OCI-LY1 (cell line): ENCODE results near the gene PIP4K2A.

Experiments used
- H2AFZ ChIP-seq: fragments of 200-600 bp; sonication (generic), shearing (Covaris generic); 2 replicates; pipeline ENCODE4 v1.6.0; 2014; ENCODE audit warnings: antibody characterized with exemption, mild to moderate bottlenecking, low read length
- H3F3A ChIP-seq: fragments of 200-600 bp; sonication (generic), shearing (Covaris generic); 2 replicates; pipeline ENCODE4 v1.6.0; 2014; ENCODE audit warnings: mild to moderate bottlenecking, antibody characterized with exemption, low read length, moderate library complexity; ENCODE audit not compliant: insufficient read depth
- H3K27ac ChIP-seq: fragments of 200-600 bp; sonication (generic); 2 replicates; pipeline ENCODE4 v1.5.1; 2014; ENCODE audit warnings: low read length, mixed run types, mild to moderate bottlenecking, low read depth; ENCODE audit not compliant: poor library complexity, severe bottlenecking
- H3K27me3 ChIP-seq: fragments of 200-600 bp; sonication (generic); 2 replicates; pipeline ENCODE4 v1.6.0; 2014; ENCODE audit warnings: antibody characterized with exemption, mild to moderate bottlenecking, low read length, moderate library complexity; ENCODE audit not compliant: insufficient read depth
- H3K36me3 ChIP-seq: fragments of 200-600 bp; sonication (generic); 2 replicates; pipeline ENCODE4 v1.6.1; 2014; ENCODE audit warnings: mild to moderate bottlenecking, antibody characterized with exemption, low read length, moderate library complexity, mixed read lengths; ENCODE audit not compliant: insufficient read depth
- H3K4me1 ChIP-seq: fragments of 200-600 bp; sonication (generic); 2 replicates; pipeline ENCODE4 v1.5.1; 2014; ENCODE audit warnings: mild to moderate bottlenecking, low read length, moderate library complexity; ENCODE audit not compliant: insufficient read depth, severe bottlenecking
- H3K4me2 ChIP-seq: fragments of 200-600 bp; sonication (generic), shearing (Covaris generic); 2 replicates; pipeline ENCODE4 v1.6.1; 2014; ENCODE audit warnings: low read length
- H3K4me3 ChIP-seq: fragments of 200-600 bp; sonication (generic); 2 replicates; pipeline ENCODE4 v1.5.1; 2014; ENCODE audit warnings: low read length, low read depth, mild to moderate bottlenecking, mixed read lengths; ENCODE audit not compliant: poor library complexity, severe bottlenecking
- H3K79me2 ChIP-seq: fragments of 200-600 bp; shearing (Covaris generic); 2 replicates; pipeline ENCODE4 v1.6.1; 2016; ENCODE audit warnings: mixed run types, low read length, mixed read lengths; ENCODE audit not compliant: insufficient read depth
- H3K9ac ChIP-seq: fragments of 200-600 bp; sonication (generic), shearing (Covaris generic); 2 replicates; pipeline ENCODE4 v1.6.1; 2014; ENCODE audit warnings: mild to moderate bottlenecking, low read length, mixed read lengths
- H3K9me2 ChIP-seq: fragments of 200-600 bp; sonication (generic), shearing (Covaris generic); 2 replicates; pipeline ENCODE4 v1.6.1; 2014; ENCODE audit warnings: low read depth, mild to moderate bottlenecking, low read length, mixed read lengths
- H3K9me3 ChIP-seq: fragments of 200-600 bp; shearing (Covaris generic); 2 replicates; pipeline ENCODE4 v1.6.1; 2014; ENCODE audit warnings: low read length, mixed read lengths
- H4K20me1 ChIP-seq: fragments of 200-600 bp; sonication (generic), shearing (Covaris generic); 2 replicates; pipeline ENCODE4 v1.6.0; 2016; ENCODE audit warnings: mild to moderate bottlenecking, low read length; ENCODE audit not compliant: insufficient read depth
- CTCF ChIP-seq: fragments of 200-600 bp; sonication (generic), shearing (Covaris generic); IDR thresholded peaks from 2 replicates; pipeline ENCODE4 v1.5.1; 2017; ENCODE audit warnings: mild to moderate bottlenecking, antibody characterized with exemption, low read length, moderate library complexity, mixed read lengths
- EZH2 ChIP-seq: fragments of 200-600 bp; sonication (generic), shearing (Covaris generic); IDR thresholded peaks from 2 replicates; pipeline ENCODE4 v1.8.0; 2017; ENCODE audit warnings: borderline replicate concordance, mixed run types, mild to moderate bottlenecking, antibody characterized with exemption, low read length, moderate library complexity, mixed read lengths

The PIP4K2A gene

GRCh38 chr10:22598478-22598877 lies 115.9 kb downstream of the PIP4K2A start:
- no peaks in the 10 kb centered on the region for H3F3A ChIP-seq
- H4K20me1 ChIP-seq, result no peaks in the 10 kb centered on the region
- peaks cover 10% of the 10 kb centered on the region for H3K4me1 ChIP-seq
- H2AFZ ChIP-seq, result no peak overlapping the region
- H3K4me3 ChIP-seq, result no peak overlapping the region
- H3K36me3 ChIP-seq, result no peaks in the 10 kb centered on the region
- no peaks in the 10 kb centered on the region for H3K27me3 ChIP-seq
- H3K9ac ChIP-seq, result no peak overlapping the region
- H3K9me3 ChIP-seq, result no peaks in the 10 kb centered on the region
- no peak for TF ChIP-seq EZH2
- no peak for TF ChIP-seq CTCF
- no peaks in the 10 kb centered on the region for H3K9me2 ChIP-seq
- H3K79me2 ChIP-seq, result no peaks in the 10 kb centered on the region
- H3K27ac ChIP-seq, result no peak overlapping the region
- no peak overlapping the region for H3K4me2 ChIP-seq

GRCh38 chr10:22597138-22597537 lies 117.2 kb downstream of the PIP4K2A start:
- TF ChIP-seq CTCF, result no peak
- TF ChIP-seq EZH2, result no peak
- Histone ChIP-seq H3K9me3 (no peaks in the 10 kb centered on the region), H3K27ac (no peak overlapping the region), H3K9me2 (no peaks in the 10 kb centered on the region), H3F3A (no peaks in the 10 kb centered on the region), H3K4me3 (no peak overlapping the region), H3K4me1 (peaks cover 10% of the 10 kb centered on the region), H2AFZ (no peak overlapping the region), H4K20me1 (no peaks in the 10 kb centered on the region), H3K4me2 (no peak overlapping the region), H3K79me2 (no peaks in the 10 kb centered on the region), H3K27me3 (no peaks in the 10 kb centered on the region), H3K36me3 (no peaks in the 10 kb centered on the region), H3K9ac (no peak overlapping the region)

- Histone ChIP-seq H3K9ac (no peak overlapping the region), H3K27ac (no peak overlapping the region), H3K4me3 (no peak overlapping the region), H3K27me3 (no peaks in the 10 kb centered on the region), H3F3A (no peaks in the 10 kb centered on the region), H3K4me1 (no peaks in the 10 kb centered on the region), H3K4me2 (no peak overlapping the region), H3K79me2 (no peaks in the 10 kb centered on the region), H4K20me1 (no peaks in the 10 kb centered on the region), H3K9me2 (no peaks in the 10 kb centered on the region), H2AFZ (no peak overlapping the region), H3K9me3 (no peaks in the 10 kb centered on the region), H3K36me3 (no peaks in the 10 kb centered on the region)
- TF ChIP-seq EZH2 (no peak), CTCF (no peak)
Observed at GRCh38 chr10:22593636-22594198, 120.7 kb downstream of the PIP4K2A start.
